ENCODE measurements around the gene FAM131B. TPM values are rescaled to one million over a fixed set of nuclear protein-coding genes. Genes with fewer than 3 reads are reported as not detected.

Gene FAM131B
- total and polyA plus RNA-seq, 9 of the 15 experiments (the other 6 are each of a cell fraction or from before 2014, with no cell fraction given) = 0.03 to 0.04 TPM; not detected in 7

GRCh38 chr7:143380646-143381426, 18.3 kb upstream of the FAM131B start, which contains the start of gene ZYX (continued):
- TF ChIP-seq STAT6 (CRISPR knock-in tag; IDR thresholded peaks at IDR 0.05) = no peak
- TF ChIP-seq SMARCA4 (IDR thresholded peaks at IDR 0.05) = no peak; the same call in 1 of the 2 replicates
- TF ChIP-seq TARDBP (IDR thresholded peaks at IDR 0.05) = peak; percentile 32; the same call in 1 of the 2 replicates
- peak; percentile 57; the same call in 1 of the 2 replicates for TF ChIP-seq HNRNPL (IDR thresholded peaks at IDR 0.05; ENCODE audit: low read depth, low read length)
- no peak for TF ChIP-seq ZNF695 (CRISPR knock-in tag; IDR thresholded peaks at IDR 0.05)
- no peak for TF ChIP-seq RHOXF2B (CRISPR knock-in tag; conservative IDR thresholded peaks at IDR 0.05)
- no peak for TF ChIP-seq ZNF407 (IDR thresholded peaks at IDR 0.05; ENCODE audit: low read depth)
- peak; percentile 58; the same call in 1 of the 2 replicates for TF ChIP-seq MYNN (IDR thresholded peaks at IDR 0.05)
- TF ChIP-seq MYNN (CRISPR knock-in tag; IDR thresholded peaks at IDR 0.05) = no peak
- peak; percentile 45; the same call in 1 of the 2 replicates for TF ChIP-seq E2F3 (CRISPR knock-in tag; IDR thresholded peaks at IDR 0.05)
- TF ChIP-seq ZNF785 (CRISPR knock-in tag; IDR thresholded peaks at IDR 0.05) = no peak
- no peak for TF ChIP-seq KDM1A (IDR thresholded peaks at IDR 0.05)
- no peak for TF ChIP-seq ZNF217 (CRISPR knock-in tag; IDR thresholded peaks at IDR 0.05)
- TF ChIP-seq EGR1 (conservative IDR thresholded peaks at IDR 0.05) = peak; percentile 99
